ENCODE measurements around the gene CEP68.

- TF ChIP-seq CTCF (IDR thresholded peaks at IDR 0.05 in 2 of 3, conservative IDR thresholded peaks at IDR 0.05 in 1 of 3; ENCODE audit: borderline replicate concordance in 1 of 3, insufficient read depth in 1 of 3, low read depth in 2 of 3, low read length in 2 of 3) (no peak), RAD21 (IDR thresholded peaks at IDR 0.05; ENCODE audit: low read depth) (no peak), EGR1 (IDR thresholded peaks at IDR 0.05; ENCODE audit: low read depth) (no peak), FOSL1 (IDR thresholded peaks at IDR 0.05; ENCODE audit: low read depth) (no peak), SIN3A (IDR thresholded peaks at IDR 0.05; ENCODE audit: low read depth) (no peak), EZH2phosphoT487 (IDR thresholded peaks at IDR 0.05; ENCODE audit: borderline replicate concordance) (no peak), EZH2 (IDR thresholded peaks at IDR 0.05) (no peak), TCF7L2 (IDR thresholded peaks at IDR 0.05; ENCODE audit: borderline replicate concordance, extremely low read depth, insufficient read depth, insufficient read length) (no peak), REST (IDR thresholded peaks at IDR 0.05; ENCODE audit: low read depth) (no peak), POLR2AphosphoS5 (IDR thresholded peaks at IDR 0.05; ENCODE audit: low read depth, low read length) (no peak), POLR2A (IDR thresholded peaks at IDR 0.05; ENCODE audit: borderline replicate concordance, extremely low read depth, insufficient read depth, insufficient read length) (no peak), ELF1 (IDR thresholded peaks at IDR 0.05; ENCODE audit: borderline replicate concordance, low read depth) (no peak), YY1 (IDR thresholded peaks at IDR 0.05; ENCODE audit: extremely low read depth, insufficient replicate concordance, low read depth, low read length) (no peak), MAX (IDR thresholded peaks at IDR 0.05) (no peak)
These were observed 46.9 kb downstream of the CEP68 start for GRCh38 chr2:65103013-65103715.
